Osteoblast (primary cell): ENCODE measurements around the gene OR2T34. TPM values are rescaled to one million over a fixed set of nuclear protein-coding genes. Genes with fewer than 3 reads are reported as not detected.

Source experiments
- DNase-seq: peaks from one replicate; pipeline ENCODE4 v3.0.0; 2011; ENCODE audit warnings: low spot score, mixed read lengths; ENCODE audit not compliant: insufficient read length; ENCODE audit errors: missing footprints
- H2AFZ ChIP-seq: 2 replicates; pipeline ENCODE4 v1.6.0; 2011; ENCODE audit warnings: mild to moderate bottlenecking, low read length
- H3K27ac ChIP-seq: 2 replicates; pipeline ENCODE4 v1.5.1; 2011; ENCODE audit warnings: mild to moderate bottlenecking, low read depth, low read length, moderate library complexity
- H3K27me3 ChIP-seq: 2 replicates; pipeline ENCODE4 v1.6.0; 2012; ENCODE audit warnings: mild to moderate bottlenecking, control low read depth, inconsistent platforms, low read length, moderate library complexity; ENCODE audit not compliant: insufficient read depth
- H3K36me3 ChIP-seq: 2 replicates; pipeline ENCODE4 v1.5.1; 2011; ENCODE audit warnings: mild to moderate bottlenecking, low read length, control low read depth, moderate library complexity; ENCODE audit not compliant: insufficient read depth
- H3K4me1 ChIP-seq: 2 replicates; pipeline ENCODE4 v1.5.1; 2011; ENCODE audit warnings: mild to moderate bottlenecking, low read length, control low read depth, moderate library complexity; ENCODE audit not compliant: insufficient read depth
- H3K4me2 ChIP-seq: 2 replicates; pipeline ENCODE4 v1.6.0; 2011; ENCODE audit warnings: mild to moderate bottlenecking, low read length; ENCODE audit not compliant: insufficient read depth
- H3K4me3 ChIP-seq: fragments of 200-600 bp; sonication (generic); 3 replicates; pipeline ENCODE4 v1.5.1; 2012; ENCODE audit warnings: mild to moderate bottlenecking, low read length, inconsistent platforms; ENCODE audit not compliant: insufficient read depth
- H3K79me2 ChIP-seq: 2 replicates; pipeline ENCODE4 v1.6.0; 2012; ENCODE audit warnings: mild to moderate bottlenecking, low read length, control low read depth, inconsistent platforms; ENCODE audit not compliant: insufficient read depth
- H3K9me3 ChIP-seq: 2 replicates; pipeline ENCODE4 v1.5.1; 2011; ENCODE audit warnings: low read depth, low read length, control low read depth
- H4K20me1 ChIP-seq: 2 replicates; pipeline ENCODE4 v1.6.0; 2012; ENCODE audit warnings: mild to moderate bottlenecking, low read length, control low read depth; ENCODE audit not compliant: insufficient read depth
- total RNA-seq: library from RNA; depleted of rRNA; stranded (reverse); fragments of >200 nt; gene quantifications from 2 replicates; pipeline ENCODE4 v1.2.3, GENCODE V29; 2012
- TF ChIP-seq, protein P1 (sequence below): IDR thresholded peaks from 2 replicates; pipeline ENCODE4 v1.5.1; 2011; ENCODE audit warnings: mild to moderate bottlenecking, low read depth, low read length, moderate library complexity; ENCODE audit errors: extremely low read depth

OR2T34 gene
- total RNA-seq, 1 donor: not detected

DNA sequence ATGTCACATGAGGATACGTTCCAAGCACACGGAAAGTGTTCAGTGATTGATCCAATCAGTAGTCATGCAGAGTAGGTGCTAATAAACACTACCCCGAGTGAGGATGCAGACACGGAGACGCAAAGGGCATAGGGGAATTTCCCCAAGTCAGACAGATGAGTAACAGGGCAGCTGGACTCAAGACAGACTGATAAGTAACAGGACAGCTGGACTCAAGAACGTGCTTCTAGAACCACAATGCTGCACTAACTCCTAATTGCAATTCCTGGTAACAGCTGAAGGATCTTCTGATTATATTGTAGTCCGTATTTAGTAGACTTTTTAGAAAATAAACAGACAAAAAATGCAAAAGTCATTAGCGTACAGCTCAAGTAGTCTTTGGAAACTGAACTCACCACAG lies 24.8 kb upstream of the OR2T34 start:
- H3K27me3 ChIP-seq: no peaks in the 10 kb centered on the region
- peak; percentile 6 for DNase-seq
- no peaks in the 10 kb centered on the region for H3K36me3 ChIP-seq
- H3K27ac ChIP-seq: no peak overlapping the region
- H3K79me2 ChIP-seq: no peaks in the 10 kb centered on the region
- no peaks in the 10 kb centered on the region for H3K4me1 ChIP-seq
- TF ChIP-seq, protein P1, sequence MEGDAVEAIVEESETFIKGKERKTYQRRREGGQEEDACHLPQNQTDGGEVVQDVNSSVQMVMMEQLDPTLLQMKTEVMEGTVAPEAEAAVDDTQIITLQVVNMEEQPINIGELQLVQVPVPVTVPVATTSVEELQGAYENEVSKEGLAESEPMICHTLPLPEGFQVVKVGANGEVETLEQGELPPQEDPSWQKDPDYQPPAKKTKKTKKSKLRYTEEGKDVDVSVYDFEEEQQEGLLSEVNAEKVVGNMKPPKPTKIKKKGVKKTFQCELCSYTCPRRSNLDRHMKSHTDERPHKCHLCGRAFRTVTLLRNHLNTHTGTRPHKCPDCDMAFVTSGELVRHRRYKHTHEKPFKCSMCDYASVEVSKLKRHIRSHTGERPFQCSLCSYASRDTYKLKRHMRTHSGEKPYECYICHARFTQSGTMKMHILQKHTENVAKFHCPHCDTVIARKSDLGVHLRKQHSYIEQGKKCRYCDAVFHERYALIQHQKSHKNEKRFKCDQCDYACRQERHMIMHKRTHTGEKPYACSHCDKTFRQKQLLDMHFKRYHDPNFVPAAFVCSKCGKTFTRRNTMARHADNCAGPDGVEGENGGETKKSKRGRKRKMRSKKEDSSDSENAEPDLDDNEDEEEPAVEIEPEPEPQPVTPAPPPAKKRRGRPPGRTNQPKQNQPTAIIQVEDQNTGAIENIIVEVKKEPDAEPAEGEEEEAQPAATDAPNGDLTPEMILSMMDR: no peak
- H2AFZ ChIP-seq: no peak overlapping the region
- no peak overlapping the region for H3K4me2 ChIP-seq
- no peaks in the 10 kb centered on the region for H4K20me1 ChIP-seq
- H3K4me3 ChIP-seq: no peak overlapping the region
- H3K9me3 ChIP-seq: no peaks in the 10 kb centered on the region

DNA sequence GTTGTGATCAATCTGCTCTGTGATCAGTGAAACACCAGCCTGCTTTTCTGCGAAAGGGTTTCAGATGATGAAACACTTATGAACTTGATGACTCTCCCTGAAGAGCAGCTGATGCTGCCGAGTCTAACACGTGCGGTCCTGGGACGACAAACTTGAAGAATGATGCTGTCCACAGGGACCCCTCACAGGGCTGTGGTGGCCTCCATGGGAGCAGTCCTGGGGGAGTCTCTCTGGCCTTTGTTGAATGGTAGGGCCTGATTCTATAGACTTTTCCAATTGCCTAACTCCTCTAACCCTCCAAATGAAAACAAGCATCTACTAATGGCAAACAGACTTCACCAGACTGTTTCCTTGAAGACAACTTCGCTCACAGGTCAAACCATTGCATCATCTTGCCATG lies 23.0 kb upstream of the OR2T34 start, which contains the start of gene OR2T10:
OR2T10 (minus strand) TSS at position 112 of the 400 bp plus-strand sequence. CDS start 3,932 bp downstream, outside the sequence.
- TF ChIP-seq, protein P1: no peak
- Histone ChIP-seq H3K9me3 (no peaks in the 10 kb centered on the region), H2AFZ (no peak within 1 kb of the TSS), H3K4me3 (no peak within 1 kb of the TSS), H3K79me2 (no peaks in the 10 kb centered on the region), H3K36me3 (no peaks in the 10 kb centered on the region), H3K4me1 (no peaks in the 10 kb centered on the region), H4K20me1 (no peaks in the 10 kb centered on the region), H3K27ac (no peak within 1 kb of the TSS), H3K27me3 (no peaks in the 10 kb centered on the region), H3K4me2 (no peak within 1 kb of the TSS)
- no peak for DNase-seq

DNA sequence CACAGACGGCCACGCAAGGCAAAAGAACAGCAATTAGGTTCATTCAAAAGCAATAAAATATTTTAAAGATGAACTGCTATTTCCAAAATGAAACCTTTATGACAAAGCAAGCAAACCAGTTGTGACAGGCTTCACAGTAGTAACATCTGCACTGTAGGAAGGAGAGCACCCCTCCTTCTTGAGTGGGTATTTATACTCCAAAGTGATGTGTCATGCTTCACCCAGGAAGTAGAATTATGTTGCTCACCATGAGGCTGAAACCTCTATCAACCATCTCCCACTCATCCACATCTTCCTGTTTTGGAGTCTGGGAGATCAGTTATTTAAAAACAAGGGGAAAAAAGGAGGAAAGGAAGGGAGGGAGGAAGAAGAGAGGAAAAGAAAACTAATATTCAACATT lies 22.1 kb upstream of the OR2T34 start:
- Histone ChIP-seq H3K36me3 (no peaks in the 10 kb centered on the region), H2AFZ (no peak overlapping the region), H3K79me2 (no peaks in the 10 kb centered on the region), H3K27ac (no peak overlapping the region), H3K27me3 (no peaks in the 10 kb centered on the region), H4K20me1 (no peaks in the 10 kb centered on the region), H3K4me2 (no peak overlapping the region), H3K4me3 (no peak overlapping the region), H3K4me1 (no peaks in the 10 kb centered on the region), H3K9me3 (no peaks in the 10 kb centered on the region)
- no peak for DNase-seq
- TF ChIP-seq, protein P1: no peak

DNA sequence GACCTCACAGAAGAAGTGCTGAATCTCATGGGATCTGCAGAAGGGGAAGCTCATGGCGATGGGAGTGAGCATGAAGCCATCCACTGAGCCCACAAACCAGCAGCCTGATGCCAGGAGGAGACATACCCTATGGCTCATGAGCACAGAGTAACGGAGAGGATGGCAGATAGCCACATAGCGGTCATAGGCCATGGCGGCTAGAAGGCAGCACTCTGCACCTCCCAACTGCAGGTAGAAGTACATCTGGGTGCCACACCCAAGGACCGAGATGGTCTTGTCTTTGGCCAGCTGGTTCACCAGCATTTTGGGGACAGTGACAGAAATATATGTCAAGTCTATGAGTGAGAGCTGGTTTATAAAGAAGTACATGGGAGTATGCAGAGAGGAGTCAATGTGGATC lies 18.7 kb upstream of the OR2T34 start:
- H3K27ac ChIP-seq: no peak overlapping the region
- TF ChIP-seq, protein P1: no peak
- H3K4me2 ChIP-seq: no peak overlapping the region
- H2AFZ ChIP-seq: no peak overlapping the region
- no peak overlapping the region for H3K4me3 ChIP-seq
- no peaks in the 10 kb centered on the region for H3K9me3 ChIP-seq
- H4K20me1 ChIP-seq: no peaks in the 10 kb centered on the region
- H3K36me3 ChIP-seq: no peaks in the 10 kb centered on the region
- H3K4me1 ChIP-seq: no peaks in the 10 kb centered on the region
- no peaks in the 10 kb centered on the region for H3K27me3 ChIP-seq
- H3K79me2 ChIP-seq: no peaks in the 10 kb centered on the region
- peak; percentile 2 for DNase-seq
